Memory B cell (primary cell): ENCODE results near the gene PNMA8C.

ENCODE experiments used
- ATAC-seq: fragments of 150-1000 bp; cut with Tn5 transposase; 2 replicates; pipeline ENCODE4 v1.10.0; 2021; ENCODE audit warnings: low read depth, mild to moderate bottlenecking, moderate library complexity
- DNase-seq, 2 donors: peaks; one replicate each; pipeline ENCODE4 v3.0.0; 2022; ENCODE audit warnings: low spot score in 2 of 2
- H3K27ac Mint-ChIP-seq: one replicate; pipeline ENCODE4 v1.8.0; 2022; ENCODE audit warnings: mild to moderate bottlenecking, moderate library complexity, mixed read lengths
- H3K27me3 Mint-ChIP-seq: one replicate; pipeline ENCODE4 v1.8.0; 2022; ENCODE audit warnings: mixed read lengths
- H3K36me3 Mint-ChIP-seq: one replicate; pipeline ENCODE4 v1.8.0; 2022; ENCODE audit warnings: mild to moderate bottlenecking, mixed read lengths
- H3K4me1 Mint-ChIP-seq: one replicate; pipeline ENCODE4 v1.8.0; 2022; ENCODE audit warnings: mixed read lengths
- H3K4me3 Mint-ChIP-seq: one replicate; pipeline ENCODE4 v1.8.0; 2022; ENCODE audit warnings: mild to moderate bottlenecking, moderate library complexity, mixed read lengths
- H3K9me3 Mint-ChIP-seq: one replicate; pipeline ENCODE4 v1.8.0; 2022; ENCODE audit warnings: mixed read lengths

PNMA8C gene

GRCh38 chr19:46428239-46429135 is at the start of gene PNMA8C:
TSS of gene PNMA8C (minus strand) at chr19:46428936. CDS start at chr19:46428359, 577 bp downstream.
- H3K4me1 Mint-ChIP-seq, result peaks cover 21% of the 10 kb centered on the region
- DNase-seq (no peak), ATAC-seq (peak; percentile 72)
- no peaks in the 10 kb centered on the region for H3K36me3 Mint-ChIP-seq
- H3K9me3 Mint-ChIP-seq, result no peaks in the 10 kb centered on the region
- H3K4me3 Mint-ChIP-seq, result peak within 1 kb of the TSS; percentile 75
- peaks cover 37% of the 10 kb centered on the region for H3K27me3 Mint-ChIP-seq
- peak within 1 kb of the TSS; percentile 72 for H3K27ac Mint-ChIP-seq

- Mint-ChIP-seq H3K4me1 (no peaks in the 10 kb centered on the region), H3K4me3 (no peak overlapping the region), H3K9me3 (no peaks in the 10 kb centered on the region), H3K27me3 (peaks cover 18% of the 10 kb centered on the region), H3K27ac (no peak overlapping the region), H3K36me3 (no peaks in the 10 kb centered on the region)
- DNase-seq (no peak), ATAC-seq (no peak)
Measured at GRCh38 chr19:46475986-46476385, 47.2 kb upstream of the PNMA8C start.

GRCh38 chr19:46474211-46474610 is 45.5 kb upstream of the PNMA8C start:
- Mint-ChIP-seq H3K4me3 (no peak overlapping the region), H3K27ac (no peak overlapping the region), H3K9me3 (no peaks in the 10 kb centered on the region), H3K36me3 (no peaks in the 10 kb centered on the region), H3K27me3 (peaks cover 23% of the 10 kb centered on the region), H3K4me1 (no peaks in the 10 kb centered on the region)
- no peak for ATAC-seq
- DNase-seq, result no peak

- DNase-seq, result no peak
- H3K27me3 Mint-ChIP-seq, result peaks cover 21% of the 10 kb centered on the region
- no peak overlapping the region for H3K4me3 Mint-ChIP-seq
- no peaks in the 10 kb centered on the region for H3K4me1 Mint-ChIP-seq
- no peak overlapping the region for H3K27ac Mint-ChIP-seq
- H3K9me3 Mint-ChIP-seq, result no peaks in the 10 kb centered on the region
- no peak for ATAC-seq
- H3K36me3 Mint-ChIP-seq, result no peaks in the 10 kb centered on the region
Measured at GRCh38 chr19:46472592-46472991, 43.9 kb upstream of the PNMA8C start.

- H3K27me3 Mint-ChIP-seq, result peaks cover 21% of the 10 kb centered on the region
- no peaks in the 10 kb centered on the region for H3K9me3 Mint-ChIP-seq
- H3K4me3 Mint-ChIP-seq, result no peak overlapping the region
- DNase-seq (no peak), ATAC-seq (no peak)
- H3K36me3 Mint-ChIP-seq, result no peaks in the 10 kb centered on the region
- peaks cover under 1% of the 10 kb centered on the region for H3K4me1 Mint-ChIP-seq
- H3K27ac Mint-ChIP-seq, result no peak overlapping the region
Measured at GRCh38 chr19:46471811-46472543, 43.2 kb upstream of the PNMA8C start.

GRCh38 chr19:46471116-46471733 is 42.5 kb upstream of the PNMA8C start, which contains the start of gene PNMA8A:
TSS of gene PNMA8A (minus strand) at chr19:46471563. CDS start at chr19:46471035, 528 bp downstream.
- no peak for ATAC-seq
- Mint-ChIP-seq H3K4me3 (no peak within 1 kb of the TSS), H3K27me3 (peaks cover 21% of the 10 kb centered on the region)

GRCh38 chr19:46470376-46470775 is 41.6 kb upstream of the PNMA8C start:
- H3K27ac Mint-ChIP-seq, result no peak overlapping the region
- H3K27me3 Mint-ChIP-seq, result peaks cover 21% of the 10 kb centered on the region
- peaks cover 6% of the 10 kb centered on the region for H3K4me1 Mint-ChIP-seq
- no peaks in the 10 kb centered on the region for H3K9me3 Mint-ChIP-seq
- no peak overlapping the region for H3K4me3 Mint-ChIP-seq
- no peak for DNase-seq
- ATAC-seq, result no peak
- no peaks in the 10 kb centered on the region for H3K36me3 Mint-ChIP-seq

More at GRCh38 chr19:46471116-46471733, 42.5 kb upstream of the PNMA8C start, which contains the start of gene PNMA8A:
- Mint-ChIP-seq H3K4me1 (peaks cover 6% of the 10 kb centered on the region), H3K27ac (no peak within 1 kb of the TSS), H3K36me3 (no peaks in the 10 kb centered on the region), H3K9me3 (no peaks in the 10 kb centered on the region)
- no peak for DNase-seq

- ATAC-seq, result no peak
- no peak overlapping the region for H3K27ac Mint-ChIP-seq
- no peak for DNase-seq
- H3K4me3 Mint-ChIP-seq, result no peak overlapping the region
- peaks cover 6% of the 10 kb centered on the region for H3K4me1 Mint-ChIP-seq
- peaks cover 25% of the 10 kb centered on the region for H3K27me3 Mint-ChIP-seq
- H3K36me3 Mint-ChIP-seq, result no peaks in the 10 kb centered on the region
- H3K9me3 Mint-ChIP-seq, result peaks cover 2% of the 10 kb centered on the region
Measured at GRCh38 chr19:46469541-46470185, 40.9 kb upstream of the PNMA8C start.

- Mint-ChIP-seq H3K4me3 (peak overlapping the region; percentile 39), H3K27me3 (peaks cover 18% of the 10 kb centered on the region), H3K9me3 (peaks cover 2% of the 10 kb centered on the region), H3K4me1 (peaks cover 6% of the 10 kb centered on the region), H3K27ac (no peak overlapping the region), H3K36me3 (no peaks in the 10 kb centered on the region)
- ATAC-seq (no peak), DNase-seq (no peak)
Measured at GRCh38 chr19:46466536-46467196, 37.9 kb upstream of the PNMA8C start.

GRCh38 chr19:46463516-46463915 is 34.8 kb upstream of the PNMA8C start:
- Mint-ChIP-seq H3K27me3 (peaks cover 9% of the 10 kb centered on the region), H3K36me3 (no peaks in the 10 kb centered on the region), H3K9me3 (peaks cover 2% of the 10 kb centered on the region), H3K4me3 (no peak overlapping the region), H3K27ac (no peak overlapping the region), H3K4me1 (peaks cover 6% of the 10 kb centered on the region)
- no peak for ATAC-seq
- DNase-seq, result no peak

- peaks cover 2% of the 10 kb centered on the region for H3K9me3 Mint-ChIP-seq
- H3K4me3 Mint-ChIP-seq, result no peak overlapping the region
- ATAC-seq (no peak), DNase-seq (no peak)
- H3K27ac Mint-ChIP-seq, result no peak overlapping the region
- H3K4me1 Mint-ChIP-seq, result peaks cover under 1% of the 10 kb centered on the region
- no peaks in the 10 kb centered on the region for H3K36me3 Mint-ChIP-seq
- peaks cover 15% of the 10 kb centered on the region for H3K27me3 Mint-ChIP-seq
Measured at GRCh38 chr19:46461537-46461936, 32.8 kb upstream of the PNMA8C start.

GRCh38 chr19:46460981-46461380 is 32.2 kb upstream of the PNMA8C start:
- no peaks in the 10 kb centered on the region for H3K36me3 Mint-ChIP-seq
- H3K4me3 Mint-ChIP-seq, result no peak overlapping the region
- H3K27me3 Mint-ChIP-seq, result peaks cover 15% of the 10 kb centered on the region
- DNase-seq (no peak), ATAC-seq (no peak)
- H3K4me1 Mint-ChIP-seq, result no peaks in the 10 kb centered on the region
- no peak overlapping the region for H3K27ac Mint-ChIP-seq
- H3K9me3 Mint-ChIP-seq, result peaks cover 2% of the 10 kb centered on the region

GRCh38 chr19:46460055-46460454 is 31.3 kb upstream of the PNMA8C start:
- Mint-ChIP-seq H3K36me3 (no peaks in the 10 kb centered on the region), H3K9me3 (no peaks in the 10 kb centered on the region), H3K4me1 (no peaks in the 10 kb centered on the region), H3K27me3 (peaks cover 12% of the 10 kb centered on the region), H3K27ac (no peak overlapping the region), H3K4me3 (no peak overlapping the region)
- no peak for DNase-seq
- no peak for ATAC-seq
